Endodermal cell (in vitro differentiated cells): Measurements from ENCODE around the gene CCDC78. TPM values are rescaled to one million over a fixed set of nuclear protein-coding genes. Genes with fewer than 3 reads are reported as not detected.

ENCODE experiments used
- DNase-seq: peaks from one replicate; pipeline ENCODE4 v3.0.0-alpha.2; 2017
- H3K27ac ChIP-seq: 2 replicates; pipeline ENCODE4 v1.5.1; 2013; ENCODE audit warnings: mild to moderate bottlenecking, low read depth, low read length, moderate library complexity
- H3K27me3 ChIP-seq: 2 replicates; pipeline ENCODE4 v1.6.1; 2013; ENCODE audit warnings: mild to moderate bottlenecking, low read length, moderate library complexity; ENCODE audit not compliant: insufficient read depth, control insufficient read depth, poor library complexity, severe bottlenecking
- H3K36me3 ChIP-seq: 2 replicates; pipeline ENCODE4 v1.7.0; 2013; ENCODE audit warnings: mild to moderate bottlenecking, low read length, moderate library complexity; ENCODE audit not compliant: control insufficient read depth, insufficient read depth
- H3K4me1 ChIP-seq: one replicate; pipeline ENCODE4 v1.7.0; 2013; ENCODE audit warnings: low read length; ENCODE audit not compliant: control insufficient read depth, insufficient read depth
- H3K4me3 ChIP-seq: 2 replicates; pipeline ENCODE4 v1.5.1; 2013; ENCODE audit warnings: mild to moderate bottlenecking, low read length, moderate library complexity
- H3K9ac ChIP-seq: 2 replicates; pipeline ENCODE4 v1.6.1; 2013; ENCODE audit warnings: mild to moderate bottlenecking, low read length, moderate library complexity; ENCODE audit not compliant: poor library complexity, severe bottlenecking; ENCODE audit errors: extremely low read depth
- H3K9me3 ChIP-seq: 2 replicates; pipeline ENCODE4 v1.6.1; 2013; ENCODE audit warnings: mild to moderate bottlenecking, low read length, moderate library complexity; ENCODE audit not compliant: control insufficient read depth
- H3K27ac Mint-ChIP-seq: 2 replicates; pipeline ENCODE4 v1.8.0; 2020; ENCODE audit warnings: mixed read lengths
- H3K27me3 Mint-ChIP-seq: 2 replicates; pipeline ENCODE4 v1.8.0; 2021; ENCODE audit warnings: mild to moderate bottlenecking, mixed read lengths; ENCODE audit not compliant: insufficient read depth
- H3K36me3 Mint-ChIP-seq: 2 replicates; pipeline ENCODE4 v1.8.0; 2020; ENCODE audit warnings: low read depth, mixed read lengths
- H3K4me1 Mint-ChIP-seq: 2 replicates; pipeline ENCODE4 v1.8.0; 2020; ENCODE audit warnings: mixed read lengths
- H3K4me3 Mint-ChIP-seq: 2 replicates; pipeline ENCODE4 v1.8.0; 2020; ENCODE audit warnings: mild to moderate bottlenecking, moderate library complexity, mixed read lengths
- H3K9me3 Mint-ChIP-seq: 2 replicates; pipeline ENCODE4 v1.8.0; 2020; ENCODE audit warnings: mild to moderate bottlenecking, mixed read lengths
- WGBS, 2 experiments: methylation state at CpG; one replicate each; pipeline versions ENCODE4 v1.1.5 to v1.1.7; 2013; ENCODE audit warnings: missing lambda C conversion rate in 2 of 2, mixed read lengths in 1 of 2; ENCODE audit not compliant: insufficient coverage in 1 of 2, insufficient read length in 1 of 2; 5-methylcytosine and 5-hydroxymethylcytosine counted together
- total RNA-seq, 2 donors: library from RNA; stranded (reverse); fragmentation: NEBNext Ultra II Directional in 1 of 2; extraction: Animal tissue kit (Norgen Biotek cat#: 25700) in 1 of 2; gene quantifications; 2 replicates in 1 of 2; 3 replicates in 1 of 2; pipeline ENCODE4 v1.2.1, GENCODE V29; 2021
- TF ChIP-seq, protein P1 (sequence below): fragments of 200-600 bp; sonication (generic); conservative IDR thresholded peaks from 2 replicates; pipeline ENCODE4 v1.5.0; 2021; ENCODE audit warnings: antibody characterized with exemption, mild to moderate bottlenecking

The CCDC78 gene
- total RNA-seq, 2 donors from 2014 or later: 6.5 to 8.1 TPM

GRCh38 chr16:732332-732731, 6.1 kb upstream of the CCDC78 start:
- Histone ChIP-seq H3K36me3 (peaks cover 26% of the 10 kb centered on the region), H3K27ac (no peak overlapping the region), H3K9me3 (no peaks in the 10 kb centered on the region), H3K4me3 (no peak overlapping the region), H3K4me1 (peaks cover under 1% of the 10 kb centered on the region), H3K27me3 (peaks cover 5% of the 10 kb centered on the region), H3K9ac (no peak overlapping the region)
- Mint-ChIP-seq H3K4me3 (no peak overlapping the region), H3K9me3 (no peaks in the 10 kb centered on the region), H3K27me3 (no peaks in the 10 kb centered on the region), H3K27ac (no peak overlapping the region), H3K4me1 (no peaks in the 10 kb centered on the region), H3K36me3 (peaks cover 20% of the 10 kb centered on the region)
- TF ChIP-seq, protein P1, sequence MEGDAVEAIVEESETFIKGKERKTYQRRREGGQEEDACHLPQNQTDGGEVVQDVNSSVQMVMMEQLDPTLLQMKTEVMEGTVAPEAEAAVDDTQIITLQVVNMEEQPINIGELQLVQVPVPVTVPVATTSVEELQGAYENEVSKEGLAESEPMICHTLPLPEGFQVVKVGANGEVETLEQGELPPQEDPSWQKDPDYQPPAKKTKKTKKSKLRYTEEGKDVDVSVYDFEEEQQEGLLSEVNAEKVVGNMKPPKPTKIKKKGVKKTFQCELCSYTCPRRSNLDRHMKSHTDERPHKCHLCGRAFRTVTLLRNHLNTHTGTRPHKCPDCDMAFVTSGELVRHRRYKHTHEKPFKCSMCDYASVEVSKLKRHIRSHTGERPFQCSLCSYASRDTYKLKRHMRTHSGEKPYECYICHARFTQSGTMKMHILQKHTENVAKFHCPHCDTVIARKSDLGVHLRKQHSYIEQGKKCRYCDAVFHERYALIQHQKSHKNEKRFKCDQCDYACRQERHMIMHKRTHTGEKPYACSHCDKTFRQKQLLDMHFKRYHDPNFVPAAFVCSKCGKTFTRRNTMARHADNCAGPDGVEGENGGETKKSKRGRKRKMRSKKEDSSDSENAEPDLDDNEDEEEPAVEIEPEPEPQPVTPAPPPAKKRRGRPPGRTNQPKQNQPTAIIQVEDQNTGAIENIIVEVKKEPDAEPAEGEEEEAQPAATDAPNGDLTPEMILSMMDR: no peak
- DNase-seq: no peak
- 95 to 96% methylated on average over 9 to 12 of the region's 12 CpGs for WGBS, 2 experiments

DNA sequence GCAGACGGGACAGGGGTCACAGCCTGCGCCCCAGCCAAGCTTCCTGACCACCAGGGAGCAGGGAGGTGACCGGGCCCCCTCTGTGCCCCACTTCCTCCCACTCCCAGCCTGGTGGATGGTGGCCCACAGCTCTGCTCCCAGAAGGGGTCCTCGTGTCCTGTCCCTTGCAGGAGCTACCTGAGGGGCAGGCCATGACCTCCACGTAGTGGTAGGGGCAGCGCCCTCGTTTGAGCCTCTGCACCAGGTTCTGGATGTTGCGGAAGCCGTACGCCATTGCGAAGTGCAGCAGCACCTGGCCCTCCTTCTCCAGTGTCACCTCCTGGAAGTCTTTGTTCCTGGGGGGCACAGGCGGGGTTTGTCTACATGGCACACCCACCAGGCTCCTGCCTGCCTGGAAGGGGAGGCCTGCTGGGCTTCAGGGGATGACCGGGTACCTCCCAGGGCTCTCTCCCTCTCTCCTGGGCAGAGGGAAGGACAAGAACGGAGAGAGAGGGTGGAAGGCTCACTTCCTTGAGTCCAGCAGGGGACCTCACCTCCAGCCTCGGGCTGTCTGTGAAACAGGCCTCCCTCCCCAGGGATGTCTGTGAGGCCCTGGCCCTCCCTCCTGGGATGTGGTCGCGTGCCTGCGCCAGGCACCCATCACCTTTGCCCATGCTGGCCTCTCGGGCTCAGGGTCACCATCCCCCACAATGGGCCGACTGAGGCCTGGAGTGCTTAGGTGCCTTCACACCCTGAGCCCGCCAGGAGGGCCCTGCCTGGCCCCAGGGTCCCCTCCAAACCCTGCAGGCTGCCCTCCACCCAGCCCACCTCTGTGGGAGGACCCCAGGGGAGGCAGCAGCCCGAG, 4.6 kb upstream of the CCDC78 start:
- Mint-ChIP-seq H3K4me3 (no peak overlapping the region), H3K36me3 (peaks cover 16% of the 10 kb centered on the region), H3K9me3 (no peaks in the 10 kb centered on the region), H3K27me3 (peaks cover 6% of the 10 kb centered on the region), H3K4me1 (no peaks in the 10 kb centered on the region), H3K27ac (no peak overlapping the region)
- Histone ChIP-seq H3K9ac (no peak overlapping the region), H3K4me1 (peaks cover 3% of the 10 kb centered on the region), H3K27ac (no peak overlapping the region), H3K36me3 (peaks cover 15% of the 10 kb centered on the region), H3K9me3 (no peaks in the 10 kb centered on the region), H3K4me3 (no peak overlapping the region), H3K27me3 (peaks cover 15% of the 10 kb centered on the region)
- TF ChIP-seq, protein P1: no peak
- 88 to 89% methylated on average over 18 to 22 of the region's 22 CpGs for WGBS, 2 experiments
- DNase-seq: no peak

GRCh38 chr16:729768-730665, 3.8 kb upstream of the CCDC78 start:
- Histone ChIP-seq H3K4me1 (peaks cover 3% of the 10 kb centered on the region), H3K9me3 (no peaks in the 10 kb centered on the region), H3K27me3 (peaks cover 19% of the 10 kb centered on the region), H3K9ac (no peak overlapping the region), H3K36me3 (peaks cover 10% of the 10 kb centered on the region), H3K27ac (no peak overlapping the region), H3K4me3 (no peak overlapping the region)
- Mint-ChIP-seq H3K27ac (no peak overlapping the region), H3K36me3 (peaks cover 9% of the 10 kb centered on the region), H3K9me3 (no peaks in the 10 kb centered on the region), H3K27me3 (peaks cover 14% of the 10 kb centered on the region), H3K4me1 (no peaks in the 10 kb centered on the region), H3K4me3 (no peak overlapping the region)
- 94 to 97% methylated on average over 24 to 37 of the region's 37 CpGs for WGBS, 2 experiments
- TF ChIP-seq, protein P1: no peak
- DNase-seq: no peak
